Activated CD4-positive, alpha-beta T cell treated with anti-CD3 and anti-CD28 coated beads for 36 hours (primary cell): Measurements from ENCODE around the gene PMF1. TPM values are rescaled to one million over a fixed set of nuclear protein-coding genes. Genes with fewer than 3 reads are reported as not detected.

Experiments
- ATAC-seq: fragments of 200-7000 bp; cut with Tn5 transposase; one replicate; pipeline ENCODE4 v1.10.0; 2021; ENCODE audit warnings: mild to moderate bottlenecking, moderate library complexity
- CTCF ChIA-PET: fragments of 350-600 bp; sonication (Branson Sonifier 250); formaldehyde crosslinking; loops from one replicate; lab custom pipeline; 2021; ENCODE audit warnings: antibody characterized with exemption; lab: Charles Lee
- POLR2A ChIA-PET: fragments of 350-600 bp; sonication (Branson Sonifier 250); formaldehyde crosslinking; loops from one replicate; lab custom pipeline; 2021; ENCODE audit warnings: antibody characterized with exemption, inconsistent platforms; lab: Charles Lee
- DNase-seq: peaks from one replicate; pipeline ENCODE4 v3.0.0-alpha.2; 2020
- H3K27ac Mint-ChIP-seq: one replicate; pipeline ENCODE4 v1.8.0; 2021; ENCODE audit warnings: mixed read lengths
- H3K27me3 Mint-ChIP-seq: one replicate; pipeline ENCODE4 v1.8.0; 2021; ENCODE audit warnings: mixed read lengths
- H3K36me3 Mint-ChIP-seq: one replicate; pipeline ENCODE4 v1.8.0; 2021; ENCODE audit warnings: low read depth, mixed read lengths
- H3K4me1 Mint-ChIP-seq: one replicate; pipeline ENCODE4 v1.8.0; 2021; ENCODE audit warnings: mixed read lengths
- H3K4me3 Mint-ChIP-seq: one replicate; pipeline ENCODE4 v1.8.0; 2021; ENCODE audit warnings: mild to moderate bottlenecking, moderate library complexity, mixed read lengths
- H3K9me3 Mint-ChIP-seq: one replicate; pipeline ENCODE4 v1.8.0; 2021; ENCODE audit warnings: low read depth, mixed read lengths
- intact Hi-C, 2 experiments: fragments of 100-400 bp; cut with DNase I in 1 of 2; cut with micrococcal nuclease in 1 of 2; formaldehyde crosslinking; loops; one replicate each; pipeline versions ENCODE4 v1.14.2 to v1.15.1; 2022 to 2024; cut with DNase I, micrococcal nuclease
- total RNA-seq, 2 experiments: library from RNA; stranded (reverse); gene quantifications; one replicate each; pipeline ENCODE4 v1.2.3, GENCODE V29; 2021

The PMF1 gene
- total RNA-seq, 2 experiments from 2014 or later = 108 to 117 TPM

GRCh38 chr1:156217871-156218270 is 5.1 kb downstream of the PMF1 start:
- Mint-ChIP-seq H3K36me3 (peaks cover 73% of the 10 kb centered on the region), H3K4me3 (peak overlapping the region; percentile 72), H3K4me1 (peaks cover 68% of the 10 kb centered on the region), H3K9me3 (no peaks in the 10 kb centered on the region), H3K27me3 (no peaks in the 10 kb centered on the region), H3K27ac (peak overlapping the region; percentile 98)
- ATAC-seq (peak; percentile 41), DNase-seq (peak; percentile 63)
- intact Hi-C loops = loop anchor here (1.0 to 10.0 kb wide), 5 partner anchors 57 to 1213 kb away; partner anchors contain the start of gene ZBTB7B (in 1 of the 2)
- ChIA-PET CTCF (interaction anchor here (0.6 to 1.6 kb wide), 7 partner anchors 9 to 281 kb away, joined by 3 to 11 read pairs (median 4); no protein-coding TSS in a partner anchor), POLR2A (interaction anchor here (0.6 to 1.9 kb wide), 13 partner anchors 9 to 127 kb away, joined by 3 to 18 read pairs (median 5); partner anchors contain the start of gene GLMP)

DNA sequence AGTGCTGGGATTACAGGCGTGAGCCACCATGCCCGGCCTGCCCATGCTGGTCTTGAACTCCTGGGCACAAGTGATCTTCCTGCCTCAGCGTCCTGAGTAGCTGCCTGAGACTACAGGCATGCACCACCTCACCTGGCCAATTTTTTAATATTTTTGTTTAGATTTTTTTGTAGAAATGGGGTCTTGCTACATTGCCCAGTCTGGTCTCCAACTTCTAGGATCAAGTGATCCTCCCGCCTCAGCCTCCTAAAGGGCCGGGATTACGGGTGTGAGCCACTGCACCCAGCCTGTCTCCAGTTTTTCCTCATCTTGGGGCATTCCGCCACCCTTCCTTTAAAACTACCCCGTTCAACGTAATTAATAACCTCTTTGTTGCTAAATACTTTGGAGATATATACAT is 7.4 kb downstream of the PMF1 start:
- Mint-ChIP-seq H3K27ac (peak overlapping the region; percentile 98), H3K9me3 (no peaks in the 10 kb centered on the region), H3K36me3 (peaks cover 66% of the 10 kb centered on the region), H3K27me3 (no peaks in the 10 kb centered on the region), H3K4me3 (no peak overlapping the region), H3K4me1 (peaks cover 72% of the 10 kb centered on the region)
- CTCF ChIA-PET = interaction anchor here (0.5 to 0.6 kb wide), 2 partner anchors 114 to 118 kb away, joined by 3 read pairs; no protein-coding TSS in a partner anchor
- POLR2A ChIA-PET = interaction anchor here (0.6 kb wide), 1 partner anchor 93 kb away, joined by 3 read pairs; no protein-coding TSS in a partner anchor
- no peak for DNase-seq
- ATAC-seq = no peak
- intact Hi-C loops = no loop called here

- DNase-seq (no peak), ATAC-seq (no peak)
- Mint-ChIP-seq H3K27me3 (no peaks in the 10 kb centered on the region), H3K4me3 (peak overlapping the region; percentile 65), H3K4me1 (peaks cover 78% of the 10 kb centered on the region), H3K27ac (peak overlapping the region; percentile 98), H3K9me3 (no peaks in the 10 kb centered on the region), H3K36me3 (peaks cover 71% of the 10 kb centered on the region)
- intact Hi-C loops = loop anchor here (2.0 kb wide), 2 partner anchors 23 to 125 kb away; no protein-coding TSS in a partner anchor
- ChIA-PET POLR2A (interaction anchor here (0.6 to 3.3 kb wide), 4 partner anchors 9 to 126 kb away, joined by 3 to 30 read pairs (median 5); partner anchors contain the start of gene PMF1), CTCF (interaction anchor here (0.7 to 5.6 kb wide), 4 partner anchors 9 to 126 kb away, joined by 3 to 40 read pairs (median 5); partner anchors contain the start of genes PMF1 and SLC25A44)
These were observed 9.3 kb downstream of the PMF1 start for GRCh38 chr1:156221986-156222692.

GRCh38 chr1:156225677-156226014 is 12.8 kb downstream of the PMF1 start:
- intact Hi-C loops = loop anchor here (1.0 to 5.0 kb wide), 6 partner anchors 31 to 135 kb away; partner anchors contain the start of genes SLC25A44 (in 1 of the 2), SMG5 (in 1 of the 2) and TMEM79 (in 1 of the 2)
- Mint-ChIP-seq H3K27ac (peak overlapping the region; percentile 88), H3K9me3 (no peaks in the 10 kb centered on the region), H3K27me3 (no peaks in the 10 kb centered on the region), H3K4me1 (peaks cover 50% of the 10 kb centered on the region), H3K4me3 (peak overlapping the region; percentile 35), H3K36me3 (peaks cover 59% of the 10 kb centered on the region)
- POLR2A ChIA-PET = interaction anchor here (0.6 to 4.2 kb wide), 7 partner anchors 8 to 129 kb away, joined by 3 to 34 read pairs (median 6); partner anchors contain the start of gene PMF1
- CTCF ChIA-PET = interaction anchor here (0.7 to 7.8 kb wide), 26 partner anchors 12 to 264 kb away, joined by 3 to 229 read pairs (median 5); partner anchors contain the start of genes PMF1, SEMA4A, SLC25A44 and SMG5
- DNase-seq (no peak), ATAC-seq (no peak)

- POLR2A ChIA-PET = interaction anchor here (0.7 to 4.2 kb wide), 6 partner anchors 8 to 206 kb away, joined by 4 to 34 read pairs (median 8); partner anchors contain the start of gene PMF1
- H3K27ac Mint-ChIP-seq = peak overlapping the region; percentile 85
- H3K4me1 Mint-ChIP-seq = peaks cover 47% of the 10 kb centered on the region
- no peaks in the 10 kb centered on the region for H3K9me3 Mint-ChIP-seq
- CTCF ChIA-PET = interaction anchor here (0.8 to 7.8 kb wide), 12 partner anchors 8 to 135 kb away, joined by 3 to 229 read pairs (median 10); partner anchors contain the start of genes PMF1 and SMG5
- peaks cover 56% of the 10 kb centered on the region for H3K36me3 Mint-ChIP-seq
- ATAC-seq (no peak), DNase-seq (no peak)
- no peak overlapping the region for H3K4me3 Mint-ChIP-seq
- no peaks in the 10 kb centered on the region for H3K27me3 Mint-ChIP-seq
- intact Hi-C loops = loop anchor here in 1 of 2 experiments (5.0 kb wide), 1 partner anchor 56 kb away; the partner anchor contains the start of genes SMG5 and TMEM79
These were observed 13.3 kb downstream of the PMF1 start for GRCh38 chr1:156226116-156226538.

DNA sequence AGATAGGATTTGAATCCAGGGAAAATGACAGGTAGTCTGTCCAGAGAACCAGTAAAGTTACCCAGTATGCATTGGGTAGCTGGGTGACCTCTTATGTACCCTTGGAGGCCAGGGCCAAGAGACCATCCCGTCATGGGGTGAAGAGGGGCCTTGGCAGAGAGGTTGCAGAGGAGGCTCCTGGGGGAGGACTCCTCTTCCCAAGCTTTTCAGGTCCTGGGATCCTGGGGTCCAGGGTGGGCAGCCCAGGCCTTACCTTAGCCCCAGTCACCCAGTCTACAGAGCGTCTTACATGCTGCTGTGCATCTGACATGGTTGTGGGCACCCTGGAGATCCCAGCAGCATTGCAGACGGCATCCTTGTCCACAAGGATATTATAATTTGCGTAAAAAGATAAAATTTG is 14.0 kb downstream of the PMF1 start:
- ChIA-PET POLR2A (interaction anchor here (0.7 to 4.2 kb wide), 5 partner anchors 9 to 207 kb away, joined by 4 to 34 read pairs (median 7); partner anchors contain the start of gene PMF1), CTCF (interaction anchor here (0.8 to 7.8 kb wide), 8 partner anchors 9 to 136 kb away, joined by 3 to 229 read pairs (median 27); partner anchors contain the start of gene SMG5)
- Mint-ChIP-seq H3K4me3 (no peak overlapping the region), H3K36me3 (peaks cover 50% of the 10 kb centered on the region), H3K9me3 (no peaks in the 10 kb centered on the region), H3K27me3 (no peaks in the 10 kb centered on the region), H3K27ac (peak overlapping the region; percentile 85), H3K4me1 (peaks cover 40% of the 10 kb centered on the region)
- ATAC-seq (no peak), DNase-seq (no peak)
- intact Hi-C loops = loop anchor here in 1 of 2 experiments (5.0 kb wide), 1 partner anchor 56 kb away; the partner anchor contains the start of genes SMG5 and TMEM79

GRCh38 chr1:156228501-156228900 is 15.7 kb downstream of the PMF1 start:
- peaks cover 23% of the 10 kb centered on the region for H3K4me1 Mint-ChIP-seq
- peaks cover 40% of the 10 kb centered on the region for H3K36me3 Mint-ChIP-seq
- DNase-seq (no peak), ATAC-seq (no peak)
- H3K9me3 Mint-ChIP-seq = no peaks in the 10 kb centered on the region
- POLR2A ChIA-PET = no interaction called here
- CTCF ChIA-PET = interaction anchor here (0.6 to 7.8 kb wide), 5 partner anchors 9 to 109 kb away, joined by 3 to 229 read pairs (median 3); no protein-coding TSS in a partner anchor
- peak overlapping the region; percentile 74 for H3K27ac Mint-ChIP-seq
- intact Hi-C loops = loop anchor here in 1 of 2 experiments (5.0 kb wide), 1 partner anchor 54 kb away; the partner anchor contains the start of genes SMG5 and TMEM79
- H3K27me3 Mint-ChIP-seq = no peaks in the 10 kb centered on the region
- H3K4me3 Mint-ChIP-seq = no peak overlapping the region

DNA sequence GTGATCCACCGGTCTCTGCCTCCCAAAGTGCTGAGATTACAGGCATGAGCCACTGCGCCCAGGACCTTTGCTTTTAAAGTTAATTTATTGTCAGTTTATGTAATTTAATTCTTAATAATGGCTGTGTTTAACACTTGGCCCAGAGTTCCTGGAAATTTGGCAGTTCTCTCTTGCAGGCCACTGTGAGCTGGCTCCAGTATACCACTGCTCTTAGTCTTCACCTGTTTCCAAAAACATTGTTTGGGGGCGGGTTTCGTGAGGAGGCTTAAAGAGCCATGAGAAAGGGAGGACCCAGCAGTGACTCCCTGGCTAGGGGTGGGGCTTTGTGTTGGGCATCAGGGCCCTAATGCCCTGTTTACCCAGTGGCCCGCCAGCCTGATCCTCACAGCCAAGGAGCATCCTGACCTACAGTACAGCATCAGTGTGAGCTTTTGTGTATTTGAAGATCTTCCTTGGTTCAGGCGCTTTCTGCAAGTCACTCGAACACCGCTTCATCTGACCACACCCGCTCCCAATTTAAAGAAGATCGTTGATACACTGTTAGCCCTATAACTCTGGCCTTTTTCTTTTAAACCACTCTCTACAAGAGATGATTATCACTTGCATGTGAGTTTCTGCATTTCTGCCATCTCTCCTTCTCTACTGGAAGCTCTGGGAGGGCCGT is 17.1 kb downstream of the PMF1 start:
- DNase-seq (no peak), ATAC-seq (no peak)
- CTCF ChIA-PET = interaction anchor here (7.8 kb wide), 1 partner anchor 85 kb away, joined by 229 read pairs; no protein-coding TSS in a partner anchor
- no peaks in the 10 kb centered on the region for H3K27me3 Mint-ChIP-seq
- peaks cover 15% of the 10 kb centered on the region for H3K4me1 Mint-ChIP-seq
- H3K4me3 Mint-ChIP-seq = no peak overlapping the region
- H3K36me3 Mint-ChIP-seq = peaks cover 32% of the 10 kb centered on the region
- POLR2A ChIA-PET = no interaction called here
- no peaks in the 10 kb centered on the region for H3K9me3 Mint-ChIP-seq
- intact Hi-C loops = loop anchor here in 1 of 2 experiments (5.0 kb wide), 1 partner anchor 52 kb away; the partner anchor contains the start of genes SMG5 and TMEM79
- peak overlapping the region; percentile 6 for H3K27ac Mint-ChIP-seq

- intact Hi-C loops = no loop called here
- H3K27ac Mint-ChIP-seq = no peak overlapping the region
- CTCF ChIA-PET = interaction anchor here (0.8 to 7.8 kb wide), 2 partner anchors 86 to 134 kb away, joined by 3 to 229 read pairs; no protein-coding TSS in a partner anchor
- POLR2A ChIA-PET = no interaction called here
- H3K27me3 Mint-ChIP-seq = no peaks in the 10 kb centered on the region
- no peaks in the 10 kb centered on the region for H3K9me3 Mint-ChIP-seq
- H3K4me1 Mint-ChIP-seq = peaks cover 11% of the 10 kb centered on the region
- peaks cover 31% of the 10 kb centered on the region for H3K36me3 Mint-ChIP-seq
- DNase-seq = no peak
- ATAC-seq = no peak
- H3K4me3 Mint-ChIP-seq = no peak overlapping the region
These were observed 17.6 kb downstream of the PMF1 start for GRCh38 chr1:156230473-156230837.

GRCh38 chr1:156232201-156232894 is 19.5 kb downstream of the PMF1 start:
- intact Hi-C loops = no loop called here
- Mint-ChIP-seq H3K27me3 (no peaks in the 10 kb centered on the region), H3K27ac (no peak overlapping the region), H3K4me1 (no peaks in the 10 kb centered on the region), H3K9me3 (no peaks in the 10 kb centered on the region), H3K4me3 (no peak overlapping the region), H3K36me3 (peaks cover 30% of the 10 kb centered on the region)
- POLR2A ChIA-PET = no interaction called here
- CTCF ChIA-PET = interaction anchor here (0.9 to 2.5 kb wide), 4 partner anchors 51 to 148 kb away, joined by 3 to 12 read pairs (median 4); partner anchors contain the start of gene SMG5
- DNase-seq (no peak), ATAC-seq (no peak)
